GM18861 (cell line): ENCODE results near the gene HUNK.
"Not testable (repeated sequence)": the region's sequence is repeated elsewhere in the genome, so short reads cannot be mapped to it uniquely, and the experiment has no call there.

Experiments used
- ATAC-seq: cut with Tn5 transposase; IDR thresholded peaks from one replicate; pipeline ENCODE4 v1.9.1; 2021; ENCODE audit not compliant: unreplicated experiment

HUNK gene

DNA sequence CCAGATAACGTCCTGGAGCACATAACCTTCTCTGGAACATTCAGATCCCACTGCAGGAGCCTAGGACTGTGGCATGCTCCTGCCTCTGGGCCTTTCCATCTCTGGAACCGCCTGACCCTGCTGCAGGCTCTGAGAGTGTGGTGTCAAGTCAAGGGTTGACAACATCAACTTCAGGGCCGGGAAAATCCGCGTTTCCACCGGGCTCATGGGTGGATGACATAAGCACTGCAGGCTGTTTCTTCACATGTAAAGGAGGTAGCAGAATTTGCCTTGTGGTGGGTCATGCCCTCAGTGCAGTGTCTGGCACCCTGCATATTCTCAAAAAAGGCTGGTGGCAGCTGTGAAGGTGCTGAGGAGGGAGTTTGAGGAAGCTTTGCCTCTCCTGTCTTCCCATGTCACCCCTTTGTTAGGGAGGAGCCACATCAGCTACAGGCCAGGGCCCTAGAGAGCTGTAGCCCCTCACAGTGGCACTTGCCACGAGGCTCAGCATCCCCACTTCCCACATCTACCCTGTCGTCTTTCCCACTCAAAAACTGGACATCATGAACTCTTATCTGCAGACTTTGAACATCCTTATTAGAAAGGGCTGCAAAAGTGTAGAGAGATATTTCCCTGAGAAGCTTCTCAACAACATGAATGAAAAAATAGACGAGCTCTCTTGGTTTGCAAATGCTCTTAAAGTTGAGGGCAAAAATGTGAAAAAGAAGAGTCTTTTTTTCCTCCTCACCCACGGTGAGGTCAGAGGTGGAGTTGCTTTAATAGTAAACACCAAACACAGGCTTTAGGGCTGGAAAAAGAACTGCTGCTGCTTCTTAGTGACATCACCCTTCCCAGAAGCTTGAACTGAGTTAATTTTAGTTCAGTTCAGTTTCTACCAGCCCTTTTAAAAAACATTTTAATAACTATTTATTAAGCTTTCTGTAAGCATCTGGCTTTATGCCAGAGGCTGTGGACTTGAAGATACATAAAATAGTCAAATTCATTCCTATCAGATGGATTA, 121.3 kb downstream of the HUNK start:
- no peak for ATAC-seq

DNA sequence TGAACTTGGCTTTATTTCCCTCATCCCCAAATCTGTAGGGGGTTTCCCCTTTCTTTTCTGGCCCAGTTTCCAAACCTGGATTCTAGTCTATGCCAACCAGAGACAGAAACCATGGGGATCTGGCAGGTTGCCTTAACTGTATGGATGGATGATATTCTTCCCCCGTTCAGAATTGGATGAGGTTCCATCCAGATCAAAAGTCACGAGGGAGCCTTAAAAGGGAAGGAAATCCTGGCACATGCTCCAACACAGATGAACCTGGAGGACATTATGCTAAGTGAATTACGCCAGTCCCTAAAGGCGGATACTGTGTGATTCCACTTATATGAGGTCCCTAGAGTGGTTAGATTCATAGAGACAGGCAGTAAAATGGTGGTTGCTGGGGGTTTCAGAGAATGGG, 124.4 kb downstream of the HUNK start:
- no peak for ATAC-seq

DNA sequence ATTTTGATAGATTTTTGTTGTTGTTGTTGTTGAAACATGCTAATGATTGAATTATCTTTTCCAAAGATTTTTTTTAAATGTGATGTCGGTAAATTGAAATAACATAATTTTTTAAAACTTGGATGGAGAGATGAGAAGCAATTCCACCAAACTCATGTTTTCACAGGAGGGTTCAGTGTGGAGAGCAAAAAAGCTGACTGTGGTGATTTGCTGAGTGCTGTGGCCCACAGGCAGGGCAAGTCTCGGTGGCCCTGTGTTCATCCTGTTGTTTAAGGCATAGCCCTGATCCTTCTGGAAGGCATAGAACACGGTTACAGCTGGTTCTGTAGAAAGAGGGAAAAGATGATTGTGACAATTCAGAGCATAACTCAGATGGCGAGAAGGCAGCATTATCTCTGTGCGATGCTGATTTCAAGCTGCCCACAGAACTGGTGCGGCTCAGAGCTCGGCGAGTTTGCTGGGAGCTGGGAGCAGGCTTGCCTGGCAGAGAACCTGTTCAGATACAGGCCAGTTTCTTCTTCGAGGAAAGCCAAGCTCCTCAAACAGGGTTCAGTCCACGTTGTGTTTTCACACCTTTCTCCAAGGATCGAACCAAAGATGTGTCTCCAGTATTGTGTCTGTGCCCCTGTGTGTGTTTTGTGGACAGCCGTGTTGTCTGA, 127.1 kb downstream of the HUNK start:
- ATAC-seq: no peak

DNA sequence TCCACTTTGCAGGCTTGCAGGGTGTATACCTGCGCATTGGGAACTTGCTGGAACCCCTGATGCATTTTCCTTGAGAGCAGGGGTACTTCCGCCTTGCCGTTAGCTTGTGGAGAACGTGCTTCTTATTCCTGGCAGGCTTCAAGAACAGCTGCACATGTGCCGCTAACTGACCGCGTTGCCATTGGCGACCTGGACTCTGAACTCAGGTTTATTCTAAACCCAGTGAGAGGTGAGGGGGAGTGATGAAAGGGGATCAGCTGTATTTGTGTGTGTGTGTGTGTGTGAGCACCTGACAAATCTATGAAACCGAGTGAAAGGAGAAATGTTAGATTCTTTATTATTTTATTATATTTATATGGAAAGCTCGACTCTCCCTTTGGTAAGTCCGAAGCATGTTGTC, 128.6 kb downstream of the HUNK start:
- ATAC-seq: no peak

DNA sequence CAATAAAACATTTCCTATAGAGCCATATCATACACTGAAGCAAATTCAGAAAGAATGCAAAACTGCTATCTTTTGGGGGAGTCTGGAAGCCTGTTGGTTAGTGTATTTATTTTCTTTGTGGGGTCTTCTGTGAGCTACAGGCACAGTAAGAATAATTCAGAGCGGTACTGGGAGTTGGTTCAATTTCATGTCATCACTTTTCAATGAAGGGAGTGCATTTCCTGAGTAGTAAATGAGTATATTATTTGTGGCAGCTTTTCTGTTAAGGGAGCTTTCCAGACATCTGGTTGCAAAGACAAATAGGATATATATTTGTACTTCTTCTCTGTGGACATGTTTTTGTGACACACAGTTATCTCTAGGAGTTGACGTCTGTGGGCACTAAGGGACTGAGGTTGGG, 130.6 kb downstream of the HUNK start:
- no peak for ATAC-seq

DNA sequence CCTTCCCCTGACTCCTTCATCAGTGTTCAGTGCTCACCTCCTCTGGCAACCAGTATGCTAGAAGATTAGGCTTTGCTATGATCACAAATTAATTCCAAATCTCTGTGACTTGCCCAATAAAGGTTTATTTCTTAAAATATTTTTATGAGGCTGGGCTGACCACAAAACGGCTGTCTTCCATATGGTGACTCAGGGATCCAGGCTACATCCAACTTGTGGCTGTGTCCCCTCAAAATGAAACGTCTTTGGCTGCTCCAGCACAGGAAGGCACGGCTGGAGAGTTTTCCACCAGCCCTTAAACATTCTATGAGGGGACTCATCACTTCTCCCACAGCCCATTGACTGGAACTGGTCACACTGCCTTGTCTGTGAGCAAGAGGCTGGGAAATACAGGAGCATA, 131.5 kb downstream of the HUNK start:
- ATAC-seq: no peak

DNA sequence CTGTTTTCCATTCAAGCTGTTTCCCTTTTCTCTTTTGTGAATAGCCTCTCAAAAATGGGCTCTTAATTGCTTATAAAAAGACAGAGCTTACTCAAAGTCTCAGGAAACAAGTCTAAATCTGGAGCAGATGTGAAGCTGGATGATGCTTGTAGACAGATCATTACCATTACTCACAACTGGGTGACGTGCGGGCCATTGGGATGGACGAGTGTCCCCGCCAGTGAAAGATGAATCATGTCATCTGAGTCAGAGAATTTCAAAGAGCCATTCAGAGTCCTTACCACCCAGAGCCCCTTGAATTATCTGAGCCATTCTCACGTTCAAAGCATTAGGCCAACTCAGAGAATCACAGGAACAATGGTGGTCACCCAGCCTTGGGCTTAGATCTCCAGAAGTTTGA, 134.6 kb downstream of the HUNK start:
- ATAC-seq: no peak

DNA sequence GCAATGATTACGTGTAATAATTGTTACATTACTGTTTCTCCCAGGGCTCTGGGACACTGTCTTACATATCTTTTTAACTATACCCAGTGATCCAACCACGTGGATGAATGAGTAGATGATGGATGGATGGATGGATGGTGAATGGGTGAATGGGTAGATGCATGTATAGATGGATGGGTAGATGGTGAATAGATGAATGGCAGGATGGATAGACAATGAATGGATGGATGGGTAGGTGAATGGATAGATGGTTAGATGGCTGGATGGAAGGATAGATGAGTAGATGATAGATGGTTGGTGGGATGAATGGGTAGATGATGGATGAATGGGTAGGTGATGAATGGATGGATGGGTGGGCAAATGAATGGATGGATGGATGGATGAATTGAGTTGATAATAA, 135.9 kb downstream of the HUNK start:
- no peak for ATAC-seq

DNA sequence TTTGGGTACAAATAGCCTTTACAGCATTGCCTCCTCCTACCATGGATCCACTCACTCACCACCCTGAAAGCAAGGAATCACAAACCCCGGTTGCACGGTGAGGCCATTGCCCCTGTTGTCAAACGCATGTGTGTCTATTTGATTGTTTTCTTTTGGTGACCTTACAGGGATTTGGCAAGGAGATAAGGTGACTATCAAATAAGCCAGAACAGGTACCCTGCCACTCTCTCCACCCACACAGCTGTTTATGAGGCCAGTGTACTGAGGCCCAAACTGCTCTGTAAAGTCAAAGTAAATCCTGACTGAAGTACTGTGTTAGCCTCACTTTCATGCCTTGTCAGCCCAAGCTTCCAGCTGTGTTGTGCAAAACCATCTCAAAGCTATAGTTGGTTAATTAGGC, 136.4 kb downstream of the HUNK start:
- ATAC-seq: no peak

DNA sequence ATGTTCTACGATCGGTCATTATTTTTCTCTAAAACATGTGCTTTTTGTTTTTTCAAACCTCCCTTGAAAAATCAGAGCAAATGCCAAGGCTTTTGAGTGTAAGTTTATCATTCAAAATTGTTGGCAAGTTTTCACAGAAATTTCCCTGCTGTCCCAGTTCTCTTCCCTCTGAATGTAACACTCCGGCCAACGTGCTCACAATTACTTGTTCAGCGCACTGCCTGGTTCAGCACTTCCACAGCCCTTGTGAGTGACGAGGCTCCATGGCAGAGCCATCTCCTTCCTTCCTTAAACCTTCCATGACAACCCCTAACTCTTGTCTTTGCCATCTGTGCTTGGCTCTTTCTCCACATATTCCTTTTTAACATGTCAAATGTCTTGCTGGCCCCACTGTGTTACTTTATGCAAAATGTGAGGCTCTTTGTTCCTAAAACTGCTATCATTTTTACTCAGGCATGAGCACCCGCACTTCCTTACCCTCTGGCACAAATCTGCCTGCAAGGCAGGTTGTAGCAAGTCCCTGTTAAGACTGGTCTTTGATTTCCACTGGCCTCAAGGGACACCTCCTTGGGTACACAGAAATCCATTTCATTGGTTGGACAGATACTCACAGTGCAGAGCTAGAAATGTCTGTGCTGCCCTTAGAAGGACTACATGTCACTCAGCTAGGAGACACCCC, 142.8 kb downstream of the HUNK start:
- ATAC-seq: no peak

DNA sequence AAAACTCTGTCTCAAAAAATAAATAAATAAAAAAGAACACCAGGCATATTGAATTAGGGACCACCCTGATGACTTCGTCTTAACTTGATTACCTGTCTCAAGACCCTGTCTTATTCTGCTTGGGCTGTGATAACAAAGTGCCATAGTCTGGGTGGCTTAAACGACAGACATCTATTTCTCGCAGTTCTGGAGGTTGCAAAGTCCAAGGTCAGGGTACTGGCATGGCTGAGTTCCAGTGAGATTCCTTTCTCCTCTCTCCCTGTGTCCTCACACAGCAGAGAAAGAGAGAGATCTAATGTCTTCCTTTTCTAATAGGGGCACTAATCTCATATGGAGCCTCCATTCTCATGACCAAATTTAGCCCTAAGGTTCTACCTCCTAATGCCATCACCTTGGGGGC, 145.6 kb downstream of the HUNK start:
- ATAC-seq: no peak

DNA sequence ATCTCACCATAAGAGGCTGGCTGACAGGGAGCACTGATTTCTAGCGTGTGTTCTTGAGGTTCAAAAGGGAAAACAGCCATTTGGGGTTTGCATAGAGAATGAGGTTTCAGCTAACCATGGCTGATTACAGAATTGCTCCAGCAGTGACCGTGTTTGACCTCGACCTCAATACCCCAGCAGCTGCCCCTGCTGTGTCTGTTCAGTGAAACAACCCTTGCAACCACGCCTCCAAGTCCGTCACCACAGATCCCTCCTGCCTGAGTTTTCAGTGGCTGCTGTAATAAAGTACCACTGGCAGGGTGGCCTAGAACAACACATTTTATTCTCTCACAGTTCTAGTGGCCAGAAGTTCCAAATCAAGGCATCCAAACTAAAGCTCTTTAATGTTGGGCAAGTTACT, 147.7 kb downstream of the HUNK start:
- no peak for ATAC-seq

DNA sequence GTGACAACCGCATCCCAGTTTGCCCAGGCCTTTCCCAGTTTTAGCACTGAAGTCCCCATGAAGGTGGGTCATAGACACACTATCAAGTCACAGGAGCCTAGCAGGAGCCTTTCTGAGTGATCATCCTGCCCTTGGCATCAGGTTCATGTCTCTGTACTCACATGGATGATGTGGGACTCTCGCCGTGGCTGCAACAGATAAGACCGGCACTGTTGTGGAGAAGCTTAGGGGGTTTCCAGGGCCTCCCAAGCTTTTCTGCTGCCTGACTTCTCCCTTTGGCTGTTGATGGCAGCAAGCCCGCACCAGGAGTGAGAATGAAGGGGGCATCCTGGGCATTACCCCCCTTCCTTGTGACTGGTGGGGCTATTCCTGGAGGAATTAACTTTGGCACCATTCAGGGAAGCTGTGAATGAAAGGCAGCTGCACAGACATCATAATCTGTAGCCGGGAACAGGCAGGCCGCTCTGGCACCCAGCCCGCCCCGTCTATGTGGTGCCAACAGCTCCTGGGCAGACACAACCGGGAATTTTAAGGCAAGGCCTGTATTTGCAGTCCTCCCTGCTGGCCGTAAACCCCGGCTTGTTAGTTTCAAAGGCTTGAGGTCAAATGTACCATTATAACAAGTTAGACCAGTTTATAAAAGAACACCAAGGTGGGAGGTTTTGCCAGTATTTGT, 148.6 kb downstream of the HUNK start:
- no peak for ATAC-seq

DNA sequence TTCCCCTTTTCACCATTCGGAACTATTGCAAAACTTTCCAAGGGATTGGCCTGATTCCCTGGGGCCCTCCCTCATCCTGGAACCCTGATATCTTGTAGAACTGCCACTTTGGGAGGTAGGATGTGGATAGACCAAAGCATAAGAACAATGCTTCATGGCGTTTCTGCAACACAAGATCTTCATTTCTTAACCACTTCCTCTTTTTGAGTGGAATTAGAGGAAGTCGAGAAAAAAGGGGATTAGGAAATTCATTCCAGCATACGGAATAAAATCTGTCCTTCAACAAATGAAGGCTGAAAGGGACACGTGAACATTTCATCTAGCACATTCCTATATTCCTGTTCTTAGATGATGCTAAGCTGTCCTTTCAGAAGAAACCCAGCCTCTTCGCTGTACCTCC, 149.3 kb downstream of the HUNK start:
- ATAC-seq: no peak

DNA sequence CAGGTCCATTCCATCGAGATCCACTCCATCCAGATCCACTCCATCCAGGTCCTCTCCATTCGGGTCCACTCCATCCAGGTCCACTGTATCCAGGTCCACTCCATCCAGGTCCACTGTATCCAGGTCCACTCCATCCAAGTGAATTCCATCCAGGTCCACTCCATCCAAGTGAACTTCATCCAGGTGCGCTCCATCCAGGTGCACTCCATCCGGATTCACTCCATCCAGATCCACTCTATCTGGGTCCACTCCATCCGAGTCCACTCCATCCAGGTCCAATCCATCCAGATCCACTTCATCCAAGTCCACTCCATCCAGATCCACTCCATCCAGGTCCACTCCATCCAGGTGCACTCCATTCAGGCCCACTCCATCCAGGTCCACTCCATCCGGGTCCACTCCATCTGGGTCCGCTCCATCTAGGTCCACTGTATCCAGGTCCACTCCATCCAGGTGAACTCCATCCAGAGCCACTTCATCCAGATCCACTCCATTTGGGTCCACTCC, 157.4 kb downstream of the HUNK start:
- ATAC-seq: no peak

DNA sequence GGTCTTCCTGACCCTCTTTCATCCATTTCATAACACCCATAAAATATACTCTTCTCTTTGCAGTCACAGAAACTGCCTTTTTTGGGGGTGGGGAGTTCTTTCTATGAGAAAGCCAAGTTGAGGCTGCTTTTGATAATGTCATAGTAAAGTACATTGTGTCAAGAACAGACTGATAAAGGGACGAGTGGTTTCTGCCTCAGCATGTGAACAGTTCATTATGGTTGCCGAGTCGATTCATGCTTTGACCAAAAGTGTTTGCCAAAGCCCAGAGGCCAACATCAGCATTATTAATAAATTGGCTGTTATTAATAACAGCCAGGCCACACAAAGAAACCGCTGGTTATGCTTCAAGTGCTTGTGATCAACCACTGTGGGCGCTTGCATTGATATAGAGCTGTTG, 162.0 kb downstream of the HUNK start:
- no peak for ATAC-seq

DNA sequence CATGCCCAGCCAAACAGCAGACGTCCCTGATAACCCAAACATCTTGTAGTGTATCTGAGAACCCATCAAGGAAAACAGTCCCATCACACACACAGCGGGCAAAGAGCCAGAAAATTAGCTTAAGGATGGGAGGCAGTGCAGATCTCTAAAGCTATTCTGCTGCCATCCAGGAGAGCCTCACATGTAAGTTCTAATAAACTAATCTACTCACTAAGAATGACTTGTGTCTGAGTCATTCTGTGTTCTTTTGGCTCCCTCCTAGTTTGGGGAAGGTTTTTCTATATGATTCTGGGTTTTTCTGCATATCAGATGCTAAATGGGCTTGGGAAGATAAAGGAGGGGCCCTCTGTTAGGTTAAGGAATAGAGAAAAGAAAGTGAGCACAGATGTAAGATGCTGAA, 162.8 kb downstream of the HUNK start:
- no peak for ATAC-seq

DNA sequence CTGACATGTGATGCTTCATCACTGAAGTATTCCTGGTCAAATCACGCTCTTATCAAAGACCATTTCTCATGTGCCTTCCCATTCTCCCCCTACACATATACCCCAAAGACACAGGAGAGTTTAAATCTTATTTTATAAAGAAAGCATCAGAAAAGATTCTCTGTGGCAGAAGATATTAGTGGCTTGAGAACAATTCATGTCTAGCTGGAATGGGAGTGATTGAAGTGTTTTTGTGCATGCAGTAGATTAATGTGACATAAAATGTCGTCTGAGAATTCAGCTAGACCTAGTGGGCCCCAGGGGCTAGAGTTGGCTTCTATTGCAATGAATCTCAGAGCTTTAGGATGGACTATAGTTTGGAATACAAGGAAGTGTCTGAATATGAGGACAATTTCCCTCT, 163.9 kb downstream of the HUNK start:
- ATAC-seq: no peak

DNA sequence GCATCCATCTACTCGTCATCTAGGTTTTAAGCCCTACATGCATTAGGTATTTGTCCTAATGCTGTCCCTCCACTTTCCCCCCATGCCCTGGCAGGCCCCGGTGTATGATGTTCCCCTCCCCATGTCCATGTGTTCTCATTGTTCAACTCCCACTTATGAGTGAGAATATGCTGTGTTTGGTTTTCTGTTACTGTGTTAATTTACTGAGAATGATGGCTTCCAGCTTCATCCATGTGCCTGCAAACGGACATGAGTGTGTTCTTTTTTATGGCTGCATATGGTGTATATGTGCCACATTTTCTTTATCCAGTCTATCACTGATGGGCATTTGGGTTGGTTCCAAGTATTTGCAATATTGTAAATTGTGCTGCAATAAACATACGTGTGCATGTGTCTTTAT, 165.9 kb downstream of the HUNK start:
- ATAC-seq: not testable (repeated sequence)

DNA sequence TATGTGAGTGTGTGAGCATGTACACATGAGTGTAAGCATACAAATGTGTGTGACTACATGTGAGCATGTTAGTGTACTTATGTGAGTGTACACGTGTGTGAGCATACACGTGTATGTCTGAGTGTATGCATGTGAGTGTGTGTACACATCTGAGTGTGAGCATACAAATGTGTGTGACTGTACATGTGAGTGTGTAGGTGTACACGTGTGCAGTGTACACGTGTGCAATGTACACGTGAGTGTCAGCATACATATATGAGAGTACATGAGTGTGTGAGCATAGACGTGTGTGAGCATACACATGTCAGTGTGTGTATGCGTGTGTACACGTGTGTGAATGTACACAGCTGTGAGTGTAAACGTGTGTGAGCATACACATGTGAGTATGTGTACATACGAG, 170.6 kb downstream of the HUNK start:
- ATAC-seq: no peak
